Astrocyte (in vitro differentiated cells and primary cell): ENCODE measurements around the gene F11R. TPM values are rescaled to one million over a fixed set of nuclear protein-coding genes. Genes with fewer than 3 reads are reported as not detected.
A peak's percentile ranks its signal among the peaks of the same experiment; 100 is the strongest.

Experiments used
- DNase-seq: peaks from one replicate; pipeline ENCODE4 v3.0.0-alpha.2; 2010; ENCODE audit warnings: low read depth
- FAIRE-seq: peaks from 2 replicates; lab custom pipeline; 2011; peaks lifted over from hg19 to GRCh38; lab: Jason Lieb, UNC
- H2AFZ ChIP-seq: 2 replicates; pipeline ENCODE4 v1.6.0; 2012; ENCODE audit warnings: low read depth, low read length, inconsistent platforms
- H3K27ac ChIP-seq: 2 replicates; pipeline ENCODE4 v1.5.1; 2011; ENCODE audit warnings: low read depth, low read length, inconsistent platforms
- H3K27me3 ChIP-seq: 2 replicates; pipeline ENCODE4 v1.6.0; 2011; ENCODE audit warnings: low read length, inconsistent platforms; ENCODE audit not compliant: insufficient read depth
- H3K36me3 ChIP-seq: 2 replicates; pipeline ENCODE4 v1.5.1; 2011; ENCODE audit warnings: low read length, inconsistent platforms; ENCODE audit not compliant: insufficient read depth
- H3K4me1 ChIP-seq: 2 replicates; pipeline ENCODE4 v1.5.1; 2011; ENCODE audit warnings: low read length, inconsistent platforms; ENCODE audit not compliant: insufficient read depth
- H3K4me2 ChIP-seq: 2 replicates; pipeline ENCODE4 v1.6.0; 2012; ENCODE audit warnings: low read length, inconsistent platforms
- H3K4me3 ChIP-seq: 2 replicates; pipeline ENCODE4 v1.5.1; 2011; ENCODE audit warnings: low read depth, mild to moderate bottlenecking, low read length, inconsistent platforms; ENCODE audit not compliant: insufficient read depth
- H3K79me2 ChIP-seq: 2 replicates; pipeline ENCODE4 v1.6.0; 2012; ENCODE audit warnings: mild to moderate bottlenecking, low read length, inconsistent platforms; ENCODE audit not compliant: insufficient read depth
- H3K9ac ChIP-seq: 2 replicates; pipeline ENCODE4 v1.6.0; 2012; ENCODE audit warnings: mild to moderate bottlenecking, low read length, inconsistent platforms
- H3K9me3 ChIP-seq: 2 replicates; pipeline ENCODE4 v1.5.1; 2012; ENCODE audit warnings: low read depth, mild to moderate bottlenecking, low read length, inconsistent platforms; ENCODE audit not compliant: insufficient read depth
- H4K20me1 ChIP-seq: 2 replicates; pipeline ENCODE4 v1.6.0; 2012; ENCODE audit warnings: low read length, inconsistent platforms; ENCODE audit not compliant: insufficient read depth
- H3K27ac Mint-ChIP-seq: one replicate; pipeline ENCODE4 v1.8.0; 2021; ENCODE audit warnings: mild to moderate bottlenecking, mixed read lengths; ENCODE audit not compliant: unreplicated experiment
- H3K27me3 Mint-ChIP-seq: one replicate; pipeline ENCODE4 v1.8.0; 2021; ENCODE audit warnings: low read depth, mixed read lengths; ENCODE audit not compliant: unreplicated experiment
- H3K36me3 Mint-ChIP-seq: one replicate; pipeline ENCODE4 v1.8.0; 2021; ENCODE audit warnings: low read depth, mixed read lengths; ENCODE audit not compliant: unreplicated experiment
- H3K4me1 Mint-ChIP-seq: one replicate; pipeline ENCODE4 v1.8.0; 2021; ENCODE audit warnings: low read depth, mixed read lengths; ENCODE audit not compliant: unreplicated experiment
- H3K4me3 Mint-ChIP-seq: one replicate; pipeline ENCODE4 v1.8.0; 2021; ENCODE audit warnings: mild to moderate bottlenecking, moderate library complexity, mixed read lengths; ENCODE audit not compliant: unreplicated experiment
- H3K9me3 Mint-ChIP-seq: one replicate; pipeline ENCODE4 v1.8.0; 2021; ENCODE audit warnings: mild to moderate bottlenecking, mixed read lengths; ENCODE audit not compliant: unreplicated experiment
- EZH2 ChIP-seq: IDR thresholded peaks from 2 replicates; pipeline ENCODE4 v1.6.1; 2012; ENCODE audit warnings: mild to moderate bottlenecking, low read length, inconsistent platforms; ENCODE audit not compliant: insufficient read depth
- total RNA-seq: library from RNA; stranded (reverse); gene quantifications from 2 replicates; pipeline ENCODE4 v1.2.1, GENCODE V29; 2021
- TF ChIP-seq, protein P1 (sequence below): IDR thresholded peaks from 2 replicates; pipeline ENCODE4 v1.5.1; 2011; ENCODE audit warnings: low read depth, mild to moderate bottlenecking, inconsistent platforms, low read length, moderate library complexity; ENCODE audit not compliant: insufficient read depth

The F11R gene
- total RNA-seq, 1 donor from 2014 or later = 68.6 TPM

DNA sequence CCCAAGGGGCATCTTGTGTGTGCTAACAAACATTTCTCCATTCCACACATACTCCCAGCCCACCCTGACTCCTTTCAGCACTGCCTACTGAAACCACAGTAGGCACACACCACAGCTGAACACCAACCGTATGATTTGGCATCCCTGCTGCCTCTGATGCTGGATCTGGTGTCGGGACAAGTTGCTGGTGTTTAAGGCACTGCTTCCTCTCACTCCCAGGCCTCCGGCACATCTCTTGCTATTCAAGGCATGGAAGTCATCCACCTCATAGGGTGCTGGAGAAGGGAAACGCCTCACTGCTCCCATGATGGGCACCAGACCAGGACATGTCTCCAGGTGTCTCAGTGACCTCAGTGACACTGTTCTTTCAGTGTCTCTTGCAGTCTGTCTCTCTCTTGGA is 64.0 kb downstream of the F11R start:
- no peak overlapping the region for H3K4me3 Mint-ChIP-seq
- H3K4me2 ChIP-seq = no peak overlapping the region
- peaks cover 2% of the 10 kb centered on the region for H3K27me3 ChIP-seq
- H3K27me3 Mint-ChIP-seq = peaks cover 12% of the 10 kb centered on the region
- H3K79me2 ChIP-seq = no peaks in the 10 kb centered on the region
- no peak overlapping the region for H3K27ac Mint-ChIP-seq
- FAIRE-seq (no peak), DNase-seq (no peak)
- no peaks in the 10 kb centered on the region for H3K4me1 Mint-ChIP-seq
- H3K36me3 Mint-ChIP-seq = no peaks in the 10 kb centered on the region
- TF ChIP-seq, protein P1, sequence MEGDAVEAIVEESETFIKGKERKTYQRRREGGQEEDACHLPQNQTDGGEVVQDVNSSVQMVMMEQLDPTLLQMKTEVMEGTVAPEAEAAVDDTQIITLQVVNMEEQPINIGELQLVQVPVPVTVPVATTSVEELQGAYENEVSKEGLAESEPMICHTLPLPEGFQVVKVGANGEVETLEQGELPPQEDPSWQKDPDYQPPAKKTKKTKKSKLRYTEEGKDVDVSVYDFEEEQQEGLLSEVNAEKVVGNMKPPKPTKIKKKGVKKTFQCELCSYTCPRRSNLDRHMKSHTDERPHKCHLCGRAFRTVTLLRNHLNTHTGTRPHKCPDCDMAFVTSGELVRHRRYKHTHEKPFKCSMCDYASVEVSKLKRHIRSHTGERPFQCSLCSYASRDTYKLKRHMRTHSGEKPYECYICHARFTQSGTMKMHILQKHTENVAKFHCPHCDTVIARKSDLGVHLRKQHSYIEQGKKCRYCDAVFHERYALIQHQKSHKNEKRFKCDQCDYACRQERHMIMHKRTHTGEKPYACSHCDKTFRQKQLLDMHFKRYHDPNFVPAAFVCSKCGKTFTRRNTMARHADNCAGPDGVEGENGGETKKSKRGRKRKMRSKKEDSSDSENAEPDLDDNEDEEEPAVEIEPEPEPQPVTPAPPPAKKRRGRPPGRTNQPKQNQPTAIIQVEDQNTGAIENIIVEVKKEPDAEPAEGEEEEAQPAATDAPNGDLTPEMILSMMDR = no peak
- no peak for TF ChIP-seq EZH2
- no peak overlapping the region for H3K27ac ChIP-seq
- no peak overlapping the region for H3K4me3 ChIP-seq
- H4K20me1 ChIP-seq = no peaks in the 10 kb centered on the region
- no peak overlapping the region for H2AFZ ChIP-seq
- H3K4me1 ChIP-seq = no peaks in the 10 kb centered on the region
- H3K36me3 ChIP-seq = no peaks in the 10 kb centered on the region
- H3K9me3 ChIP-seq = no peaks in the 10 kb centered on the region
- no peaks in the 10 kb centered on the region for H3K9me3 Mint-ChIP-seq
- H3K9ac ChIP-seq = no peak overlapping the region

DNA sequence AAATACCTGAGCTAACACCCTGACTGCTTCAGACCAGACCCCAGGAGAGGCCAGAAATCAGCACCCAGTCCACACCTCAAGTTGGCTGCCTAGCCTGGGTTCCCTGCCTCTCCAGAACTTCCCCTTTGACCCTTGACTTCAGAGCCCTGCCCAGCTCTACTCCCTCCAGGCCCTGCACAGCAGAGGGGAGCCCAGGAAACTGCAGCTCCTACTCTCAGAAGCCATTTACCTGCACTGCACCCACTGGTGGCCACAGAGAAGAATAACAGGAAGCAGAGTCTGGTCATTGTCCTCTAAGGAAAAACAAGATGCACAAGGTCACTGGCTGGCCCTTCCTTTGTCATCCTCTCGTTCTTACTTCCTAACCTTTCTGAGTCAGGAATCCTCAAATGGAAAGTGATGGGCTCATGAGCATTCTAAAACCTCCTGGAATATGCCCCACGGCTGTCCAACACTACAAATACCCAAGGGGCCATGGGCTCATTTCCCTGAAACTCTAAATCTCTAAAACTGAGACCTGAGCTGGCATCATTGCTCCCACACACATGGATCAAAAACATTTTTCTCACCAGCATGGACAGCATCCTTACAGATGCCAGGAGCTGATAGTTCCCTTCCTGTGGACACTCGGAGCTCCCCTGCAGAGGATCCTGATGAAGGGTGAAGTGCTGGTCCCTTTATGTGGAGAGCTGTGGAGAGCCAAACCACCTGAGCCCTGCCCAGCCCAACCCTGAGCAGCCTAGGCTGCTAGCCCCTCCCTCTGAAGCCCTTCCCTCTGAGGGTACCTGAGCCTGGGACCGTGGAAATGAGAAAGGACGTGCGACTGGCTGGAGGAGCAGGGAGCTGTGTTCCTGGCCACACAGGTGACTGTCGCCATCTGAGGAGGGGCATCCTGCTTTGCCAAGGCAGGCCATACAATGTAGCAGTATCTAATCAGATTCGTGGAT is 66.5 kb downstream of the F11R start, which contains the start of gene ITLN2:
Gene ITLN2, minus strand, starts transcription at position 652 of the 947 bp plus-strand sequence. Its CDS starts 68 bp downstream, at position 584.
- Histone ChIP-seq H2AFZ (no peak within 1 kb of the TSS), H3K4me1 (no peaks in the 10 kb centered on the region), H3K4me3 (no peak within 1 kb of the TSS), H3K36me3 (no peaks in the 10 kb centered on the region), H3K27me3 (peaks cover 2% of the 10 kb centered on the region), H3K79me2 (no peaks in the 10 kb centered on the region), H4K20me1 (no peaks in the 10 kb centered on the region), H3K9ac (no peak within 1 kb of the TSS), H3K9me3 (no peaks in the 10 kb centered on the region), H3K4me2 (no peak within 1 kb of the TSS), H3K27ac (no peak within 1 kb of the TSS)
- Mint-ChIP-seq H3K4me3 (no peak within 1 kb of the TSS), H3K36me3 (no peaks in the 10 kb centered on the region), H3K4me1 (peaks cover 8% of the 10 kb centered on the region), H3K27me3 (peaks cover 10% of the 10 kb centered on the region), H3K27ac (no peak within 1 kb of the TSS), H3K9me3 (no peaks in the 10 kb centered on the region)
- FAIRE-seq (no peak), DNase-seq (no peak)
- TF ChIP-seq, protein P1 = peak; percentile 37
- no peak for TF ChIP-seq EZH2

DNA sequence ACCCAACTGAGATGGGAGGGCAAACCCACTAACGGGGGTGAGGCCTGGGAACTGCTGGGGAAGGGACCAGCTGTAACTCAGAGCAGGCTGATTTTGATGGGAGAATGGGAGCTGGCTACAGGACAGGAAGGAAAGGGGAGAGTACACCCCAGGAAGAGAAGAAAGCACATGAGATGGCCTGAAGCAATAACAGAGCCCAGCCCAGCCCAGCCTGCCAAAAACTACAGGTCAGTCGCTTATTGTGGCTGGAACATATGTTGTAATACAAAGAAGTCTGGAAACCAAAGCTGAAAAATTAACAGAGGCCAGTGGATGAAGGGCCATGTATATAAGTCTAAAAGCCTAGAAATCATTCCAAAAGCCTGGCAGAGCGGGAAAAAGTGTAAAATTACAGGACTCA is 67.9 kb downstream of the F11R start:
- FAIRE-seq = no peak
- no peaks in the 10 kb centered on the region for H3K79me2 ChIP-seq
- Mint-ChIP-seq H3K9me3 (no peaks in the 10 kb centered on the region), H3K36me3 (no peaks in the 10 kb centered on the region), H3K4me1 (peaks cover 17% of the 10 kb centered on the region), H3K27ac (no peak overlapping the region), H3K4me3 (no peak overlapping the region), H3K27me3 (peaks cover 10% of the 10 kb centered on the region)
- no peaks in the 10 kb centered on the region for H3K9me3 ChIP-seq
- DNase-seq = no peak
- no peak overlapping the region for H3K9ac ChIP-seq
- H3K4me3 ChIP-seq = no peak overlapping the region
- no peak for TF ChIP-seq EZH2
- TF ChIP-seq, protein P1 = no peak
- no peaks in the 10 kb centered on the region for H4K20me1 ChIP-seq
- no peaks in the 10 kb centered on the region for H3K36me3 ChIP-seq
- H3K4me1 ChIP-seq = no peaks in the 10 kb centered on the region
- H3K27ac ChIP-seq = no peak overlapping the region
- no peak overlapping the region for H3K4me2 ChIP-seq
- no peak overlapping the region for H2AFZ ChIP-seq
- H3K27me3 ChIP-seq = peaks cover 2% of the 10 kb centered on the region
